OCI-LY3 (cell line): ENCODE data around the gene CHD8.
A peak's percentile ranks its signal among the peaks of the same experiment; 100 is the strongest.

Source experiments
- H2AFZ ChIP-seq: fragments of 200-600, 300-600 bp; shearing (Covaris generic); 2 replicates; pipeline ENCODE4 v1.6.0; 2014; ENCODE audit warnings: antibody characterized with exemption, low read depth, low read length
- H3K27ac ChIP-seq: fragments of 200-600, 300-600 bp; sonication (generic); 2 replicates; pipeline ENCODE4 v1.5.1; 2014; ENCODE audit warnings: mild to moderate bottlenecking, low read length, moderate library complexity, mixed read lengths
- H3K27me3 ChIP-seq: fragments of 200-600, 300-600 bp; sonication (generic); 2 replicates; pipeline ENCODE4 v1.6.1; 2014; ENCODE audit warnings: low read depth, low read length, mixed read lengths
- H3K36me3 ChIP-seq: fragments of 200-600, 300-600 bp; sonication (generic); replicated peaks from 2 replicates; pipeline ENCODE3; 2014; ENCODE audit warnings: low read depth, low read length, mixed read lengths
- H3K4me1 ChIP-seq: fragments of 300-600, 200-600 bp; sonication (generic); 2 replicates; pipeline ENCODE4 v1.6.1; 2014; ENCODE audit warnings: low read length, mixed read lengths
- H3K4me2 ChIP-seq: fragments of 200-600, 300-600 bp; sonication (generic); 2 replicates; pipeline ENCODE4 v1.6.1; 2014; ENCODE audit warnings: low read length, mixed read lengths
- H3K4me3 ChIP-seq: fragments of 300-600, 200-600 bp; sonication (generic); 2 replicates; pipeline ENCODE4 v1.5.1; 2014; ENCODE audit warnings: antibody characterized with exemption, mild to moderate bottlenecking, low read length, moderate library complexity
- H3K79me2 ChIP-seq: fragments of 300-600, 200-600 bp; shearing (Covaris generic); 2 replicates; pipeline ENCODE4 v1.6.1; 2014; ENCODE audit warnings: mild to moderate bottlenecking, low read length, mixed read lengths
- H3K9ac ChIP-seq: fragments of 300-600, 200-600 bp; shearing (Covaris generic); 2 replicates; pipeline ENCODE4 v1.6.0; 2014; ENCODE audit warnings: mild to moderate bottlenecking, low read length, moderate library complexity
- H3K9me3 ChIP-seq: fragments of 200-600, 300-600 bp; shearing (Covaris generic); 2 replicates; pipeline ENCODE4 v1.6.1; 2014; ENCODE audit warnings: low read length, mixed read lengths; ENCODE audit not compliant: insufficient read depth
- H4K20me1 ChIP-seq: fragments of 200-600, 300-600 bp; sonication (generic); 2 replicates; pipeline ENCODE4 v1.6.1; 2016; ENCODE audit warnings: low read length, mixed read lengths; ENCODE audit not compliant: insufficient read depth
- EZH2phosphoT487 ChIP-seq: fragments of 200-600 bp; shearing (Covaris generic); IDR thresholded peaks from 2 replicates; pipeline ENCODE4 v1.6.1; 2018; ENCODE audit warnings: antibody characterized with exemption, mixed run types, low read depth
- TF ChIP-seq, protein P1 (sequence below): fragments of 200-600, 300-600 bp; sonication (generic); IDR thresholded peaks from 2 replicates; pipeline ENCODE4 v1.5.1; 2014; ENCODE audit warnings: antibody characterized with exemption, low read length, low read depth

The CHD8 gene, protein sequence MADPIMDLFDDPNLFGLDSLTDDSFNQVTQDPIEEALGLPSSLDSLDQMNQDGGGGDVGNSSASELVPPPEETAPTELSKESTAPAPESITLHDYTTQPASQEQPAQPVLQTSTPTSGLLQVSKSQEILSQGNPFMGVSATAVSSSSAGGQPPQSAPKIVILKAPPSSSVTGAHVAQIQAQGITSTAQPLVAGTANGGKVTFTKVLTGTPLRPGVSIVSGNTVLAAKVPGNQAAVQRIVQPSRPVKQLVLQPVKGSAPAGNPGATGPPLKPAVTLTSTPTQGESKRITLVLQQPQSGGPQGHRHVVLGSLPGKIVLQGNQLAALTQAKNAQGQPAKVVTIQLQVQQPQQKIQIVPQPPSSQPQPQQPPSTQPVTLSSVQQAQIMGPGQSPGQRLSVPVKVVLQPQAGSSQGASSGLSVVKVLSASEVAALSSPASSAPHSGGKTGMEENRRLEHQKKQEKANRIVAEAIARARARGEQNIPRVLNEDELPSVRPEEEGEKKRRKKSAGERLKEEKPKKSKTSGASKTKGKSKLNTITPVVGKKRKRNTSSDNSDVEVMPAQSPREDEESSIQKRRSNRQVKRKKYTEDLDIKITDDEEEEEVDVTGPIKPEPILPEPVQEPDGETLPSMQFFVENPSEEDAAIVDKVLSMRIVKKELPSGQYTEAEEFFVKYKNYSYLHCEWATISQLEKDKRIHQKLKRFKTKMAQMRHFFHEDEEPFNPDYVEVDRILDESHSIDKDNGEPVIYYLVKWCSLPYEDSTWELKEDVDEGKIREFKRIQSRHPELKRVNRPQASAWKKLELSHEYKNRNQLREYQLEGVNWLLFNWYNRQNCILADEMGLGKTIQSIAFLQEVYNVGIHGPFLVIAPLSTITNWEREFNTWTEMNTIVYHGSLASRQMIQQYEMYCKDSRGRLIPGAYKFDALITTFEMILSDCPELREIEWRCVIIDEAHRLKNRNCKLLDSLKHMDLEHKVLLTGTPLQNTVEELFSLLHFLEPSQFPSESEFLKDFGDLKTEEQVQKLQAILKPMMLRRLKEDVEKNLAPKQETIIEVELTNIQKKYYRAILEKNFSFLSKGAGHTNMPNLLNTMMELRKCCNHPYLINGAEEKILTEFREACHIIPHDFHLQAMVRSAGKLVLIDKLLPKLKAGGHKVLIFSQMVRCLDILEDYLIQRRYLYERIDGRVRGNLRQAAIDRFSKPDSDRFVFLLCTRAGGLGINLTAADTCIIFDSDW (N-terminal part only)

GRCh38 chr14:21455912-21456667 is at the start of gene CHD8:
Gene CHD8, minus strand, starts transcription at chr14:21456123. Its CDS starts 24,480 bp downstream, at chr14:21431643.
- H2AFZ ChIP-seq, result peak within 1 kb of the TSS; percentile 98
- no peaks in the 10 kb centered on the region for H3K27me3 ChIP-seq
- peaks cover 7% of the 10 kb centered on the region for H3K36me3 ChIP-seq
- peak within 1 kb of the TSS; percentile 95 for H3K9ac ChIP-seq
- H4K20me1 ChIP-seq, result peaks cover 5% of the 10 kb centered on the region
- H3K9me3 ChIP-seq, result no peaks in the 10 kb centered on the region
- H3K4me1 ChIP-seq, result peaks cover 8% of the 10 kb centered on the region; the same call in 1 of the 2 replicates
- peak within 1 kb of the TSS; percentile 93 for H3K4me3 ChIP-seq
- H3K27ac ChIP-seq, result peak within 1 kb of the TSS; percentile 84
- TF ChIP-seq EZH2phosphoT487, result no peak
- TF ChIP-seq, protein P1, sequence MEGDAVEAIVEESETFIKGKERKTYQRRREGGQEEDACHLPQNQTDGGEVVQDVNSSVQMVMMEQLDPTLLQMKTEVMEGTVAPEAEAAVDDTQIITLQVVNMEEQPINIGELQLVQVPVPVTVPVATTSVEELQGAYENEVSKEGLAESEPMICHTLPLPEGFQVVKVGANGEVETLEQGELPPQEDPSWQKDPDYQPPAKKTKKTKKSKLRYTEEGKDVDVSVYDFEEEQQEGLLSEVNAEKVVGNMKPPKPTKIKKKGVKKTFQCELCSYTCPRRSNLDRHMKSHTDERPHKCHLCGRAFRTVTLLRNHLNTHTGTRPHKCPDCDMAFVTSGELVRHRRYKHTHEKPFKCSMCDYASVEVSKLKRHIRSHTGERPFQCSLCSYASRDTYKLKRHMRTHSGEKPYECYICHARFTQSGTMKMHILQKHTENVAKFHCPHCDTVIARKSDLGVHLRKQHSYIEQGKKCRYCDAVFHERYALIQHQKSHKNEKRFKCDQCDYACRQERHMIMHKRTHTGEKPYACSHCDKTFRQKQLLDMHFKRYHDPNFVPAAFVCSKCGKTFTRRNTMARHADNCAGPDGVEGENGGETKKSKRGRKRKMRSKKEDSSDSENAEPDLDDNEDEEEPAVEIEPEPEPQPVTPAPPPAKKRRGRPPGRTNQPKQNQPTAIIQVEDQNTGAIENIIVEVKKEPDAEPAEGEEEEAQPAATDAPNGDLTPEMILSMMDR, result peak; percentile 75
- peak within 1 kb of the TSS; percentile 91 for H3K4me2 ChIP-seq
- H3K79me2 ChIP-seq, result peaks cover 48% of the 10 kb centered on the region

- no peak overlapping the region for H2AFZ ChIP-seq
- peak overlapping the region; percentile 23; the same call in 1 of the 2 replicates for H3K4me2 ChIP-seq
- peaks cover 57% of the 10 kb centered on the region for H3K79me2 ChIP-seq
- no peaks in the 10 kb centered on the region for H3K27me3 ChIP-seq
- no peak overlapping the region for H3K4me3 ChIP-seq
- H3K27ac ChIP-seq, result peak overlapping the region; percentile 17; the same call in 1 of the 2 replicates
- H3K4me1 ChIP-seq, result peaks cover 20% of the 10 kb centered on the region
- no peaks in the 10 kb centered on the region for H4K20me1 ChIP-seq
- peaks cover 45% of the 10 kb centered on the region for H3K36me3 ChIP-seq
- no peak for TF ChIP-seq EZH2phosphoT487
- TF ChIP-seq, protein P1, result no peak
- H3K9me3 ChIP-seq, result no peaks in the 10 kb centered on the region
- no peak overlapping the region for H3K9ac ChIP-seq
Measured at GRCh38 chr14:21505012-21505553, 49.2 kb upstream of the CHD8 start.

DNA sequence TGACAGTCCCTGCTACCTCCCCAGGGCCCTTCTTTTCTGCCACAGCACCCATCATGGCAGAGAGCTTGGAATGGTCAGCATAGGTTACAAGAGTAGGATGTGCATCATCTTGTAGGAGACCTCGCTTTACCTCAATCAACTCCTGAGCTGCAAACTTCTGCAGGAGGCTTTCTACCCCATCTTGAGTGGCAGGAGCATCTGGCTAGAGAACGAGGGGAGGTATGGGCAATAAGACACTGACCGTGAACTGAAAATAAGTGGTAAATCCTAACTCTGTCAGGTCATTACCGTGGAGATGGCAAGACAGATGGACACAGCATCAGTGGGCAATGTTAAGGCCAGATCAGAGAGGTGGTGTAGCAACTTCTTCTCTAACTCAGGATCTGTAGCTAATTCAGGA is 47.5 kb upstream of the CHD8 start:
- no peak overlapping the region for H3K4me2 ChIP-seq
- TF ChIP-seq, protein P1, result no peak
- no peak for TF ChIP-seq EZH2phosphoT487
- H3K27me3 ChIP-seq, result no peaks in the 10 kb centered on the region
- H3K4me3 ChIP-seq, result no peak overlapping the region
- H3K9me3 ChIP-seq, result no peaks in the 10 kb centered on the region
- peaks cover 10% of the 10 kb centered on the region for H3K4me1 ChIP-seq
- no peak overlapping the region for H3K9ac ChIP-seq
- peaks cover 40% of the 10 kb centered on the region for H3K79me2 ChIP-seq
- no peak overlapping the region for H3K27ac ChIP-seq
- H2AFZ ChIP-seq, result no peak overlapping the region
- H4K20me1 ChIP-seq, result no peaks in the 10 kb centered on the region
- H3K36me3 ChIP-seq, result peaks cover 56% of the 10 kb centered on the region
